Vagina (tissue), 2 donors: ENCODE results near the gene POLR2J2. TPM values are rescaled to one million over a fixed set of nuclear protein-coding genes. Genes with fewer than 3 reads are reported as not detected.
"Not testable (repeated sequence)": the region's sequence is repeated elsewhere in the genome, so short reads cannot be mapped to it uniquely, and the experiment has no call there.

Experiments
- DNase-seq, 2 donors: peaks; one replicate each; pipeline ENCODE4 v3.0.0-alpha.2; 2017; ENCODE audit errors: extremely low spot score in 2 of 2
- H3K27ac ChIP-seq: fragments of 200-600 bp; sonication (generic); one replicate; pipeline ENCODE4 v1.5.1; 2019
- H3K27me3 ChIP-seq: fragments of 200-600 bp; sonication (generic); one replicate; pipeline ENCODE4 v1.5.1; 2019
- H3K36me3 ChIP-seq, 2 donors: fragments of 200-600 bp; sonication (generic); one replicate each; pipeline ENCODE4 v1.5.1; 2017 to 2019
- H3K4me1 ChIP-seq: fragments of 200-600 bp; sonication (generic); one replicate; pipeline ENCODE4 v1.5.1; 2019
- H3K4me3 ChIP-seq, 2 donors: fragments of 200-600 bp; sonication (generic); 1 replicate in 1 of 2; 2 replicates in 1 of 2; pipeline ENCODE4 v1.5.1; 2016 to 2019
- H3K9me3 ChIP-seq: fragments of 200-600 bp; sonication (generic); one replicate; pipeline ENCODE4 v1.5.1; 2019
- intact Hi-C: fragments of 100-400 bp; cut with DNase I; formaldehyde crosslinking; loops from one replicate; pipeline ENCODE4 v1.15.1; 2023
- small RNA-seq: library from RNA; depleted of rRNA; stranded (forward); fragments of <200 nt; gene quantifications from one replicate; pipeline ENCODE3, GENCODE V24; 2016
- total RNA-seq: library from RNA; depleted of rRNA; stranded (reverse); fragments of >200 nt; gene quantifications from one replicate; pipeline ENCODE4 v1.2.3, GENCODE V29; 2016

POLR2J2 gene
- total RNA-seq, 1 donor from 2014 or later = 2.2 TPM

DNA sequence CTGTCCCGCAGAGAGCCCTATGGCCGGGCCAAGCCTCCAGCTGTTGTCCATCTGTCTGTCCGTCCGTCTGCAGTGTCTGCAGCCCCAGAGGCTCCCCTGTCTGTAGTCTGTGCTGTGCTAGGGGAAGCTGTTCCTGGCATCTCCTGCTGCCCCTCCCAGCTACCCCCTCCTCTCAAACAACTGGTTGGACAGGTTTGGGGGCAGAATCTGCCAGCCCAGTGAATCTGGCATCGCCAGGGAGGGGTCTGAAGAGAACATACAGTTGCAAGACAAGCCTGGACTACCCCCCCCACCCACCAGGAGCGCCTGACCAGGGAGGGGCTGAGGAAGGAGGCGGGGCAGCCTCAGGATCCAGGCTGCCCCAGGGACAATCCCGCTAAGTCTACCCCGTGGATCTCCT is 28.8 kb downstream of the POLR2J2 start, which contains the start of gene UPK3BL1:
Gene UPK3BL1, minus strand, starts transcription at position 101 of the 400 bp plus-strand sequence. Its CDS starts 50 bp downstream, at position 51.
- H3K9me3 ChIP-seq, H3K36me3 ChIP-seq, H3K4me1 ChIP-seq, H3K27me3 ChIP-seq, H3K27ac ChIP-seq, DNase-seq, H3K4me3 ChIP-seq, intact Hi-C loops: not testable (repeated sequence)

DNA sequence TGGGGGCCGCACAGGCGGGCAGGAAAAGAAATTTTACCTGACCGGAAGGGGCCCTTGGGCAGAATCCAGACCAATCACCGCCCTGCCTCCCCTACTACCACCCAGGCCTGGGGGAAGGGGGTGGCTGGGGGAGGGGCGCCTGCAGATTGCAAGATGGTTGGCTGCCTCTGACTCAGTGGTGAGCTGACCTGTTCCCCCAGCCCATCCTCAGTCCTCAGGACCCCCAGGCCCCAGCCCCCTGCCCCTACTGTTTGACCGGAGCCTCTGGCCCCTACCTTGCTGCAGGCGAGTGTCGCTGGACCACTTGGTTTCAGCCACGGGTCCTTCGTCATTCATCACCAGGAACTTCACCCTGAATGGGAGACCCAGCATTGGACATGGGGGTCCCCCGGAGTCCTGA is 32.6 kb downstream of the POLR2J2 start:
- H3K4me1 ChIP-seq, intact Hi-C loops, H3K4me3 ChIP-seq, H3K27ac ChIP-seq, H3K36me3 ChIP-seq, H3K27me3 ChIP-seq, H3K9me3 ChIP-seq: not testable (repeated sequence)
- DNase-seq = peak in 1 of 2 donors; percentile 4

DNA sequence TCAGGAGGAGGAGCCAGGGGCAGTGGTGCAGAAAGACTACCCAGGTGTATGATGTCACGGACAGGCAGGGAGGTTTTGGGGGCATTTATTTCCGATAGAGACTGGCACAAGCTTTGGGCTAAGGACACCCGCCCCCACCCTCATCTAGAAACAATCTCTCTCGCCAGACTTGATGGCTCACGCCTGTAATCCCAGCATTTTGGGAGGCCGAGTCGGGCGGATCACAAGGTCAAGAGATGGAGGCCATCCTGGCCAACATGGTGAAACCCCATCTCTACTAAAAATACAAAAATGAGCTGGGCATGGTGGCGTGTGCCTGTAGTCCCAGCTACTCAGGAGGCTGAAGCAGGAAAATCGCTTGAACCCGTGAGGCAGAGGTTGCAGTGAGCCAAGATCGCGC is 34.5 kb downstream of the POLR2J2 start:
- H3K27me3 ChIP-seq, H3K4me3 ChIP-seq, H3K9me3 ChIP-seq, DNase-seq, intact Hi-C loops, H3K36me3 ChIP-seq, H3K4me1 ChIP-seq, H3K27ac ChIP-seq: not testable (repeated sequence)

DNA sequence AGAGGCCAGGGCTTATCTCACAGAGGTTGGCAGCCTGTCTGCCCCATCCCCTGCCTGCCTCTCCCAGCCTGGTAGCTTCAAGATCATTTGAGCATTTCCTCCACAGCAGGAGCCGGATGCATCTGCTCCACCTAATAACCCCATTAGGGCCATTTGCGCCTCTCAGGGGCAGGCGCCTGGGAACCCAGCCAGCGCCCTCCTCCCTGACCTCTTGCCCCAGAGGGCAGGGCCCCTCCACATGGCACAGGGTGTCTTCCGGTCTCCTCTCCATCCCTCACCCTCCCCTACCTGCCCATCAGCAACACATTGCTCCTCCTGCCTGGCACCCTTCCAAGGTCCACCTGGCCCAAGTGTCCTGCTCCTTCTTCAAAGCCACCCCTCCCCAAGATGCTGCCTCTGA is 36.1 kb downstream of the POLR2J2 start:
- H3K9me3 ChIP-seq, DNase-seq, H3K27me3 ChIP-seq, H3K27ac ChIP-seq, H3K4me3 ChIP-seq, H3K36me3 ChIP-seq, H3K4me1 ChIP-seq, intact Hi-C loops: not testable (repeated sequence)

DNA sequence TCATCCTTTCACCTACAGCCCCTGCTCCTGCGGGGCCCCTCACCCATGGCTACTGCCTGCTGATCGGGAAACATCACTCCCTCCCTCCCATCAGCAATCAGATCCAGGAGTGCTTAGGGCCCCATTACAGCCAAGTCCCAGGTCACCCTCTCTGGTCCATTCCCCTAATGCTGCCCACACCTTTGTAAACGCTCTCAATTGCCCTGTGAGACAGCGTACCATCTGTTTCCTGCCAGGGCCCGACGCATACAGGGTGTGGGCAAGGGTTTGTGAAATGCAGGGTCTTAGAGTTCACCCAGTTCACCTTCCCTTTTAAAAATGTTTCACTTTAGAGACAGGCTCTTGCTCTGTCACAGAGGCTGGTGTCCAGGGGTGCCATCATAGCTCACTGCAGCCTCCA is 37.2 kb downstream of the POLR2J2 start:
- H3K27ac ChIP-seq, H3K4me3 ChIP-seq, H3K9me3 ChIP-seq, H3K36me3 ChIP-seq, intact Hi-C loops, H3K4me1 ChIP-seq, DNase-seq, H3K27me3 ChIP-seq: not testable (repeated sequence)

DNA sequence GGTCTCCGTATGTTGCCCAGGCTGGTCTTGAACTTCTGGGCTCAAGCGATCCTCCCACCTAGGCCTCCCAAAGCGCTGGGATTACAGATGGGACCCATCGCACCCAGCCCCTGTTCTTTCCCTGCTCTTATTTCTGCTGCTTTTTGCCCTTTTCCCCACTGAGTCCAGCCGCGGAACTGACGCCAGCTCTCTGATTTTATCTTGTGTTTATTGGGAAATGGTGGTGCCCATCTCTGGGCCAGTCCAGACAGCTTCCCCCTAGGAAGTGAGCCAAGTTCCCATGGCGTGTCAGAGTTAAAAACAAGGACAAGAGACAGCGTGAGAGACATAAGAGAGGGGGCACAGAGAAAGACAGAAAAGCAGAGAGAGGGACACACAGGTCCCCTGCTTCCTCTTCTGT is 40.8 kb downstream of the POLR2J2 start:
- H3K27me3 ChIP-seq, H3K4me1 ChIP-seq, intact Hi-C loops, H3K4me3 ChIP-seq, H3K27ac ChIP-seq, H3K9me3 ChIP-seq, DNase-seq, H3K36me3 ChIP-seq: not testable (repeated sequence)

DNA sequence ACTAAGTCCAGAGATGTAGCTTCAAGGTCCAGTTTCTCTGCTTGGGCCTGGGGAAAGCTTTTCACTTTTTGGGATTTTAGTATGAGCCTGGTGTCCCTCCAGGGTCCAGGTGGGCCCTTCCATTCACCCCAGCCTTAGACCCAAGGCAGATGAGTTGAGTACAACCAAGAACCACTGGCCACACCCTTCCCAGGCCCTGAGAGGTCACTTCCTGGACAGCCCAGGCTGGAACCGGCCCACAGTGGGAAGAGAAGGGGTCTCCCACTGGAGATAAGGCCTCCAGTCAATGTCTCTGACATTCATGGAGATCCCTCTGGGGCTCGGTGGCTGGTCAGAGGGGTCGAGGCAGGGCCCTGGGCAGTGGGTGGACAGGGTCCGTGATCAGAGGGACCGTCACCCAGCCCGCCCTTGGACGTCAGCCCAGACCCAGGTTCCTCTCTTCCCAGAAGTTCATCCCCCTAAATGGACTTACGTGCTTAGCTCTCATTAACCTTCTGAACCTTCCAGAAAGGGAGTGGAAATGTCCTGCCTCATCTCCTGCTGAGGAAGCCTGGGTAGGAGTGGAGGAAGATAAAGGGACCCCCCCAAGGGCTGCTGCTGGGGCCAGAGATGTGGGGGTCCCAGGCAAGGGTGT is 44.1 kb downstream of the POLR2J2 start:
- H3K9me3 ChIP-seq, H3K36me3 ChIP-seq, DNase-seq, H3K27ac ChIP-seq, intact Hi-C loops, H3K4me1 ChIP-seq, H3K27me3 ChIP-seq, H3K4me3 ChIP-seq: not testable (repeated sequence)

DNA sequence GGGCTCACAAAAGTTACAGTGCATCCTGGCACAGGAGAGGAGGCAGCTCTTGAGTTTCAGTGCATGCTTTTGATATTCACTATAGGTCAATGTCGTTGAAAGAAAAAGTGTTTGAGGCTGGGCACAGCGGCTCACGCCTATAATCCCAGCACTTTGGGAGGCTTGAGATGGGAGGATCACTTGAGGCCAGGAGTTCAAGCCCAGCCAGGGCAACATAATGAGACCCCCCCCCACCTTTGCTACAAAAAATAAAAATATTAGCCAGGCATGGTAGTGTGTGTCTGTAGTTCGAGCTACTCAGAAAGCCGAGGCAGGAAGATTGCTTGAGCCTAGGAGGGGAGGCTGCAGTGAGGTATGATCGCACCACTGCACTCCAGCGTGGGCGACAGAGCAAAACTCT is 53.3 kb downstream of the POLR2J2 start:
- peak; percentile 16 to 67 for DNase-seq
- H3K4me1 ChIP-seq, H3K9me3 ChIP-seq, H3K4me3 ChIP-seq, H3K27ac ChIP-seq, H3K36me3 ChIP-seq, H3K27me3 ChIP-seq, intact Hi-C loops: not testable (repeated sequence)

DNA sequence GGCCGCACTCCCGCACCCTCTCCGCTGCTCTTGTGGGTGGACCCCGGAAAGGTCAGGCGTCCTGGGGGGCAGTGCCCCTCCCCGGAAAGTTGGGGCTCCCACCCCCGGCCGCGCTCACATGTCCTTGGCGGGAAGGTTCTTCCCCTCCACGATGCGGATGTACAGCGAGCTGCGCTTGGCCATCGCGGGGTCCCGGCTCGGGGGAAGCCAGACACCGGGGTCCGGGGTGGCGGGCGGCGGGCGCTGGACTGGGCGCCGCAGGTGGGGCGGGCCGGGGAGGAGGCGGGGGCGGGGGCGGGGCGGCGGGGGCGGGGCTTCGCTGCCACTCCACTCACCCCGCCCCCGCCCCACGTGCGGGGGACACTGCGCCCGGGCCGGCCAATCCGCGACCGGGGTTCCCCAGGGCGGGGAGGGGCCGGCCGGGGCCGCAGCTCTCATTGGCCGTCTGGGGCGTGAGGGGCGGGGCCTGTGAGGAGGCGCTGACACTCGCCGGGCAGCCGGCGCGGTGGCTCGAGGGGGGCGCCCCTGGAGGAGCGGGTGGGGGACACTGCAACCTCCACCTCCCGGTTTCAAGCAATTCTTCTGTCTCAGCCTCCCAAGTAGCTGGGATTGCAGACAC is 54.8 kb downstream of the POLR2J2 start, which contains the start of gene RASA4:
Gene RASA4, minus strand, starts transcription at position 250 of the 619 bp plus-strand sequence. Its CDS starts 67 bp downstream, at position 183.
- H3K4me1 ChIP-seq, H3K36me3 ChIP-seq, intact Hi-C loops, H3K9me3 ChIP-seq, H3K27me3 ChIP-seq: not testable (repeated sequence)
- peak within 1 kb of the TSS; percentile 74 for H3K27ac ChIP-seq
- peak; percentile 52 to 77 for DNase-seq
- H3K4me3 ChIP-seq = peak within 1 kb of the TSS; percentile 47 to 52

Small RNA genes lying within 50 kb of the gene (small RNA-seq; reads per million reads assigned to genes)
- not detected for gene AC105052.3
- gene UPK3BL1 = not detected

Other genes with a start within 250 kb of the POLR2J2 start
- gene ORAI2, start 238.1 kb downstream of the POLR2J2 start, total RNA-seq = 15.5 TPM
- gene ALKBH4, start 206.8 kb downstream of the POLR2J2 start, total RNA-seq = 8.3 TPM
- gene LRWD1, start 206.7 kb downstream of the POLR2J2 start, total RNA-seq = 11.0 TPM
- 20.1 TPM for gene POLR2J, start 192.7 kb downstream of the POLR2J2 start, total RNA-seq
- 19.6 TPM for gene RASA4B, start 153.9 kb downstream of the POLR2J2 start, total RNA-seq
- 9.8 TPM for gene UPK3BL2, start 128.0 kb downstream of the POLR2J2 start, total RNA-seq
- not detected for gene SPDYE2, start 120.4 kb downstream of the POLR2J2 start, total RNA-seq
- gene POLR2J3, start 99.1 kb downstream of the POLR2J2 start, total RNA-seq = 28.7 TPM
- 85.7 TPM for gene RASA4, start 54.9 kb downstream of the POLR2J2 start, total RNA-seq
- gene UPK3BL1, start 28.9 kb downstream of the POLR2J2 start, total RNA-seq = 83.7 TPM
- gene SPDYE2B, start 21.3 kb downstream of the POLR2J2 start, total RNA-seq = not detected
- gene FAM185A, start 77.3 kb upstream of the POLR2J2 start, total RNA-seq = 15.5 TPM
- 2.9 TPM for gene LRRC17, start 241.3 kb upstream of the POLR2J2 start, total RNA-seq